GM18951 (cell line): Measurements from ENCODE around the gene TMEM229B.
"Not testable (repeated sequence)": the region's sequence is repeated elsewhere in the genome, so short reads cannot be mapped to it uniquely, and the experiment has no call there.

ENCODE experiments used
- POLR2A ChIP-seq: IDR thresholded peaks from 4 replicates; pipeline ENCODE4 v1.6.1; 2011; ENCODE audit warnings: mild to moderate bottlenecking; ENCODE audit not compliant: insufficient read length, insufficient read depth; ENCODE audit errors: extremely low read depth
- in situ Hi-C: fragments of 300-500 bp; cut with MboI; formaldehyde crosslinking; loops from one replicate; pipeline ENCODE4 v1.12.0; 2022; ENCODE audit warnings: low sequenced_read_pairs, mixed read lengths, inconsistent platforms; ENCODE audit not compliant: unreplicated experiment

Gene TMEM229B

DNA sequence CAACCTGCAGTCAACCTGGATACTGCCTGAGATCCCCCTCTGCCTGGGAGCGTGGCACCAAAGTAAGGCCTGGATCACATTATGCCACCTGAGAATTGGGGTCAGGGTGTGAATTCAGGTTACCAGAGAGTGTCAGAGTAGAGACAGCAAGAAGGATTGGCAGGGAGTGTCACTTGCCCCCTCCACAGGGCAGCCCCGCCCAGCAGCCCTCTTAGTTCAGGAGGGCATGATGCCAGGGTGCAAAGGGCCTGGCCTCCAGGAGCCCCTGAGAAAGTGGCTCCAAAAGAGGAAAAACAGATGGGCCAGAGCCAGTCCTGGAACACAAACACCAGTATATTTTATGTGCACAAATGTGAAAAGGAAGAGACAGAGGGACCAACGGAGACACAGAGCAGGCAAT lies 18.6 kb downstream of the TMEM229B start:
- in situ Hi-C loops = no loop called here
- TF ChIP-seq POLR2A = no peak

DNA sequence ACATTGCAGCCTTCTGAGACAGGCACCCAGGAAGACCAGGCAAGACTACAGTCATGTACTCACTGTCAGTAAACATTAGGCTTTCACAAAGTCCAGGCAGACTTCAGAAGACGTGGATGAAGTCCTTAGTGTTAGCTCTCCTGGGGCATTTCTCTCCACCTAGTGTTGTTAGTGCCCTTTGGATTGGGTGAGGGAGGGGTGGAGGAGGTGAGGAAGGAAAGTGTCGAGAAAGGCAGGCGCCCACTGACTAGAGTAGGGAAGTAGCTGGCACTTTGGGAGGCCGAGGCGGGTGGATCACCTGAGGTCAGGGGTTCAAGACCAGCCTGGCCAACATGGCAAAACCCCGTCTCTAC lies 20.2 kb downstream of the TMEM229B start:
- in situ Hi-C loops = no loop called here
- TF ChIP-seq POLR2A = no peak

DNA sequence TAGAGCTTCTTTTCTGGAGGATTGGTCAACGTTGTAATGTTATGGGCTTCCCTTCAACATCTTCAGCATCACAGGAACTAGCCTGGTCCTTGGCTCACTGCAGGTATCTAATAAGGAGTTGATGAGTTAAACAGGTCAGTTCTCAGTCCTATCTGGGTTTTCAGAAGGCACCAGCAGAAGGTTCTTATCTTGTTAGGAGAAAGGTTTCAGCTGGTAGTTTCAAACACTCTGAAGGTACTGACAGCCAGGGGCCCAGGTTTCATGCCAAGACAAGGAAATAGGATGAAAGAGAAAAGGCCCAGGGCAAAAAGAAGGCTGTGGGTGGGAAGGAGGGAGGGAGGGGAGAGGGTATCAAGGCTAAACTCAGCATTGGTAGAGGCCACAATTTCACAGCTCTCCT lies 21.4 kb downstream of the TMEM229B start:
- no peak for TF ChIP-seq POLR2A
- in situ Hi-C loops = no loop called here

DNA sequence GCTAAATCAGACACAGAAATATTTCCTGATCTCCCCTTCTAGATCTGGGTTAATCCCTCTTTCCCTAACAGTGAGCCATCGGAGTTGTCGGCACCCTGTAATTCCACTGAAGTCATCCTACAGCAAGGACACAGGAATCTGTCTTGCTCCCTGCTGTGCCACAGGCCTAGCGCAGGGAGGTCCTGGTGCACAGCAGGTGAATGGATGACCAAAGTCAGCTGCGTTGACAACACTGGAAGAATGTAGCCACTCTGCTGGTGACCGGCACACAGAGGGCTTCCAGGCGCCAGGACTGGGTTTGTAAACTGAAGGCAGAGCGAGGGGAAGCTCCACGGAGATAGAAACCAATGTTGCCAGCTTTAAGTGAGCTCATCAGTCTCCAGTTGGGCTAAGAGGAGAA lies 23.6 kb downstream of the TMEM229B start:
- TF ChIP-seq POLR2A = no peak
- in situ Hi-C loops = no loop called here

DNA sequence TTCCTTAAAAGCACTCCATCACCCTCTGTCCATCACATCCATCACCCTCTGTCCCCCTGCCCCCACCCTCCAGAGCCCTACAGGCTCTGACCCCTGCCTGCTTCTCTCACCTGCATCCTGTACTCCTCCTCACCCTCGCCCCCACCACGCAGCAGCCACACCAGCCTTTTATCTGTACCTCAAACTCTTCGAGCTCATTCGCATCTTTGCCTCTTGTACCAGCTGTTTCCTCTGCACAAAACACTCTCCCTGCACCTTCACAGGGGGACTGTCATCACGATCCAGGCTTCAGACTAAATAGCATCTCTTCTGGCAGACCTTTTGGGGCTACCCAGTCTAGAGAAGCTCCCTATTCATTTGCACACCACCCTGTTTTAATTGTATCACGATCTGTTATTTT lies 24.1 kb downstream of the TMEM229B start:
- in situ Hi-C loops = no loop called here

DNA sequence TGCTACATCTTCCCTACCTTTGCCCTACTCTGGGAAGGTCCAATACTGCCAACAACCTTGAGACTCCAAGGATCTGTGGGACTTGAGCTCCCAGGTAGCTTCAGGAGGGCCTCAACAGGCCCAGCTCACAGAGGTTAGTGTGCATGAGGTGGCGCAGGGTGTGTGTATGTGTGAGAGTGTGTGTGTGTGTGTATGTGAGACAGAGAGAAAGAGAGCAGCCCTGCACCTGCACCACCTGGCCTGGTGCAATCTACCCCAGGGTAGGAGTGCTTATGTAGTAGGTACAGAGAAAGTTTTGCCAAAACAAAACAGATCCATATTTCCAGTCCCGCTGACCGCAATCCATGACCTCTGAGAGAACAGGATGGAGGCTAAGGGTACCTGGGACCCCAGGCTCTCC lies 24.6 kb downstream of the TMEM229B start:
- TF ChIP-seq POLR2A = no peak
- in situ Hi-C loops = no loop called here

More for the DNA sequence above, 24.1 kb downstream of the TMEM229B start:
- TF ChIP-seq POLR2A = no peak

DNA sequence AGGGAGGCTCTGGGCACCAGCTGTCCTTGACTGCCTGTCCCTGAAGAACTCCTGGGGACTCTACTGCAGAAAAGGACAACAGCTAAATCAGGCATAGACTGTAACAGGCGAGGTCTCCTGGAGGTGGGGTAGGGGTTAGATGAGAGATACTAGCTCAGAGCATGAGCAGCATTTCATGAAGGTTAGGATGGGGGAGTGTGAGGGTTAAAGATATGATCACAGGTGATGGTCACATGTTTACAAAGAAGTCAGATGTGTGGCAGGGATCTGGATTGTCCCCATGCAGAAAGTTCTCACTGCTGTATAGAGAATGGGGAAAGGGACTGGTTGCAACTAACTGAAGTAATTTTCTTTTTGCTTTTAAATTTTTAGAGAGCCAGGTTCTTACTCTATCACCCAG lies 26.5 kb downstream of the TMEM229B start:
- in situ Hi-C loops = no loop called here
- TF ChIP-seq POLR2A = no peak

DNA sequence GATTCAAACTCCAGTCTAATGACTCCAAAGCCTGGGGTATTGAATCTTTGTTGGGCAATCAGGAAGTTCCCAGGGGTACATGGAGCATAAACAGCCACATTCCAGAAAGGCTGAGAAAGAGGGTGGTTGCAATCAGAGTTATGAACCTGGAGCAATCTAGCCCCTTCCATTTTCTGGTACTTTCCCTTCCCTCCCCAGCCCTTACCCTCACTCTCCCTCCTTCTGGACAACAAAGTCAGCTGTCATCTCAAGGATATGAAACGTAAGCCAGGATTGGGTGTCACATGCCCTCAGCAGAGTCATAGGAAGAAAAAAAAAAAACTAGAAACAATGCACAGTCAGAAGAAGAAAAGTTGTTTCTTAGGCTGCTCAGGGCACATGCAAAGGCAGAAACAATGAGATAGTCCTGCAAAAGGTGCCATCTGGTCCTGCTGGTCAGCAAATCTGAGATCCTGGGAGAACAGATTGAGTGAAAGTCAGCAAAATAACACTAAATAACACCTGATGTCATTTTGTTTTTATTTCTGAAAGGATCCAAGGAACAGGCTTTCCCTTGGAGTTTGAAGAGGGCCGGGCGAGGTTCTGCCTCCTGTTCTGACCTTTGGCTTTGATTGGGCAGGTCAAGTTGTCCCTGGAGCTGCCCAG lies 27.1 kb downstream of the TMEM229B start:
- in situ Hi-C loops = no loop called here
- TF ChIP-seq POLR2A = no peak

DNA sequence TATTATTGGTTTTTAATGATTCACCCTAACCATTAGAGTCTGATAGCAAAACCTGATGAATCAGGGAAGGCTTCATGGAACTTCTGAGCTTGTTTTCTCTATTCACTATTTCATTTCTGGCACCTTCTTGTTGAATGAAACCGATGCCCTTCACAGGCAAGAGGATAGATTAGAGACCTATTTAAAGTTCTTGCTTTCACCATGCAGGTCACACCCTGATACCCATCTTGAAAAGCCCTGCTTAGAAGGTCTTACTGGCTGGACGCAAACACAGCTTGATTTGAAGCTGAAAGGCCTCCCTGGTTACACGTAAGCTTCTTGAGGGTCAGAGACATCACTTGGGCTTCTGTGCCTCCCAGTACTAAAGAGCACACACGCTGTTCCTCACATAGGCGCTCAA lies 29.2 kb downstream of the TMEM229B start:
- TF ChIP-seq POLR2A = no peak
- in situ Hi-C loops = no loop called here

DNA sequence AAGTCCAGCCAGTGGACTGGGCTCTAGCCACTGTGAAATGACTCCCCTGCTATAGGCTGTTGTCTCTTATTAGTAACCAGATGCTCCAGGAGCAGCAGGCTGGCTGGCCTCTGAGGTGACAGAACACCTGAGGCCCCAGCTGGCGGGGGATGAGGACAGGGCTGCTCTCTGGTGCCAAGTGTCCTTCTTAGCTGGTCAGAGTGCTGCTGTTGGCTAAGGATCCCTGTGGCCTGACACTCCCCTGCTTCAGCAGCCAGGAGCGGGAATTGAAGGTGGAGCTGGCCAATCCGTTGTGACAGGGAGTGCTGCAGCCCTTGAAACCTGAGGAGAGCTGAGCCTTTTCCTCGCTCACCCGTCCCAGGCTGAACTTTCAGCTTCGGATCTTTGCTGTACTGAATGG lies 30.7 kb downstream of the TMEM229B start:
- in situ Hi-C loops = no loop called here
- TF ChIP-seq POLR2A = no peak

DNA sequence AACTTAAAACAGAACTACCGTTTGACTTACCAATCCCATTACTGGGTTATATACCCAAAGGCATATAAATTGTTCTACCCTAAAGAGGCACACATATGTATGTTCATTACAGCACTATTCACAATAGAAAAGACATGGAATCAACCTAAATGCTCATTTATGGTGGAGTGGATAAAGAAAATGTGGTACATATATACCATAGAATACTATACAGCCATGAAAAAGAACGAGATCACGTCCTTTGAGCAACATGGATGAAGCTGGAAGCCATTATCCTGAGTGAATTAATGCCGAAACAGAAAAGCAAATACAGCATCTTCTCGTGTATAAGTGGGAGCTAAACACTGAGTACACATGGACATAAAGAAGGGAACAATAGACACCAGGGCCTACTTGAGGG lies 31.8 kb downstream of the TMEM229B start:
- no peak for TF ChIP-seq POLR2A
- in situ Hi-C loops = no loop called here

DNA sequence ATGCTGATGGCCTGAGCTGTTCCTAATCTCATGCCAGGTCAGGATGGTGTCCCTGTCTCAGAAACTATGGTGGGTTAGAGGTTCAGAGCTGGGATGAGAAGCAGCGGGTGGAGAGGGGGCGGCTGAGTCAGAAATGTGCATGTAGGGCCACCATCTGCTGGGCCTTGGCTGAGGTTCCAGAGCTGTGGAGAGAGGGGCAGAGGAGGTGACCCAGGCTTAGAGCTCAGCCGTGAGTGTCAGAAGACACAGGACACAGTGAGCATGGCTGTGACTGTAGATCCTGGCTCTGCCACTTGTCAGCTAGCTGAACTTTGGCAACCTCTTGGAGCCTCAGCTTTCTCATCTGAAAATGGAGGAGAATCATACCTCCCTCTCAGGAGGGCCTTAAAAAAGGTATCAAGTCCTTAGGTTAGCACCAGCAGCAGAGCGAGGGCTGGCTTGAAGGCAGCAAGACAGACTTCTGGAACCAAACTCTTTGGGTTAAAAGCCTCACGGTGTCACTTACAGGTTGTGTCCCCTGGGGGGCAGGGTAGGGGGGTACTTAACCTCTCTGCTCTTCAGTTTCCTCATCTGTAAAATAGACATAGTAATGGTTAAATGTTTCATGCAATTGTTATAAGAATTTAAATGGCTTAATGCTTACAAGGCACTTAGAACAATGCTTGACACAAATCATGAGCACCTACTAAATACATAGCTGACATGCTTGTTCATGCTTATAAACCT lies 34.8 kb downstream of the TMEM229B start:
- TF ChIP-seq POLR2A = no peak
- in situ Hi-C loops = no loop called here

DNA sequence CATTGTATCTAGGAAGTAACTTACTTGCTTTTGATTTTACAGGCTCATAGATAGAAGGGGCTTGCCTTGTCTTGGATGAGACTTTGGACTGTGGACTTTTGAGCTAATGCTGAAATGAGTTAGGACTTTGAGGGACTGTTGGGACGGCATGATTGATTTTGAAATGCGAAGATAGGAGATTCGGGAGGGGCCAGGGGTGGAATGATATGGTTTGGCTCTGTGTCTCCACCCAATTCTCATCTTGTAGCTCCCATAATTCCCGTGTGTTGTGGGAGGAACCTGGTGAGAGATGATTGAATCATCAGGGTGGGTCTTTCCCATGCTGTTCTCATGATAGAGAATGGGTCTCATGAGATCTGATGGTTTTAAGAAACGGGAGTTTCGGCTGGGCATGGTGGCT lies 36.9 kb downstream of the TMEM229B start:
- in situ Hi-C loops = not testable (repeated sequence)

DNA sequence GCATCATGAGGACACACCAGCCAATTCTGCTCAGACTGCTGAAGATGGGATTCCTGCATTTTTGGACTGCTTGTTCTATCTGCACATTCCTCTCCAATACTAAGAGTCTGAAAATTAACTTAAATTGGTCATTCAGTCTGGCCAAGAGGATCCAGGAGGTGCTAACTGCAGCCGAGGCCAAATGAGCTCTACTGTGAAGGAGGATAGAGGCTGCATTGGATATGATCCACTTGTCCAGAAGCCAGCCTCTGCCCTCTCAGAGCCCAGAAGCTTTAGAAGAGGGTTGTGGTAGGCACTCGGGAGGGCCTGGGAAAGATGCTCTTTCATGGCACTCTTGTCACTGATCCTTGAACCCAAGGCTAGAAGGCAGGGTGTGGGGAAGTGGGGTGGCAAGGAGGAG lies 39.4 kb downstream of the TMEM229B start:
- in situ Hi-C loops = no loop called here
- TF ChIP-seq POLR2A = no peak

DNA sequence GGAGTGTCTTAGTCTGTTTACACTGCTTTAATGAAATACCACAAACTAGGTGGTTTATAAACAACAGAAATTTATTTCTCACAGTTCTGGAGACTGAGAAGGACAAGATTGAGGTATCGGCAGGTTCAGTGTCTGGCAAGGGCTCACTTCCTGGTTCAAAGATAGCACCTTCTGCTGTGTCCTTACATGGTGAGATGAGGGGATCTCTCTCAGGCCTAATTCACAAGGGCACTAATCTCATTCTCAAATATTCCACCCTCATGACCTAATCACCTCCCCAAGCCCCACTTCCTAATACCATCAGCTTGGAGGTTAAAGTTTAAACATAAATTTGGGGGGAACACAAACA lies 41.5 kb downstream of the TMEM229B start:
- no peak for TF ChIP-seq POLR2A
- in situ Hi-C loops = no loop called here
